Measurements from ENCODE around the gene UBE2G1.

DNA sequence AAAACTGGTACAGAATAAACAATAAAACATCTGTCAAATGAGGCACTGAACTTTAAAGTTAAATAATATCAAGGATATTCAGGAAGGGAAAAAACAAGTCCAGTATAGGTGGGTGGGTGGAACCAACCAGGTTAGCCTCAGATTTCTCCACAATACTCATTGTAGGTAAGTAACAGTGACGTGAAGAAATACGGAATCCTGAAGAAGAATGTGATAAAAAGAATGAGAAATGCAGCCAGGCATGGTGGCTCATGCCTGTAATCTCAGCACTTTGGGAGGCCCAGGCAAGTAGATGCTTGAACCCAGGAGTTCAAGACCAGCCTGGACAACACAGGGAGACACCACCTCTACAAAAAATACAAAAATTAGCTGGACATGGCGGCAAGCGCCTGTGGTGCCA lies 47.3 kb downstream of the UBE2G1 start:
- TF ChIP-seq CTCF (IDR thresholded peaks at IDR 0.05) (no peak), POLR2A (IDR thresholded peaks at IDR 0.05) (no peak)

All from esophagus squamous epithelium (tissue), 4 donors.